HepG2 (cell line): ENCODE results near the gene FAM177B. TPM values are rescaled to one million over a fixed set of nuclear protein-coding genes. Genes with fewer than 3 reads are reported as not detected.

Source experiments
- ATAC-seq: fragments of 200-7000 bp; cut with Tn5 transposase; 3 replicates; pipeline ENCODE4 v1.9.1; 2020; ENCODE audit warnings: mild to moderate bottlenecking, moderate library complexity
- BruUV-seq: library from RNA; stranded (reverse); fragments of 400-500 nt; replicated peaks from 2 replicates; lab custom pipeline; 2021; lab: Mats Ljungman, UMichigan
- CTCF ChIA-PET: fragments of 300-600 bp; formaldehyde crosslinking; extraction: SDS; loops from one replicate; lab custom pipeline; 2021; ENCODE audit warnings: low total read pairs, inconsistent platforms, low intra/inter-chr PET ratio; lab: Yijun Ruan, JAX
- POLR2A ChIA-PET: fragments of 350-600 bp; sonication (Branson Sonifier 250); formaldehyde crosslinking; loops from one replicate; lab custom pipeline; 2020; ENCODE audit warnings: antibody characterized with exemption, inconsistent platforms; lab: Yijun Ruan, JAX
- DNase-seq: peaks from one replicate; pipeline ENCODE4 v3.0.0-alpha.2; 2015; ENCODE audit warnings: low spot score
- FAIRE-seq: peaks from 3 replicates; lab custom pipeline; 2011; peaks lifted over from hg19 to GRCh38; lab: Jason Lieb, UNC
- H2AFZ ChIP-seq: one replicate; pipeline ENCODE4 v1.6.1; 2011; ENCODE audit warnings: low read length, inconsistent platforms
- H3K27ac ChIP-seq: fragments of 300-600 bp; 3 replicates; pipeline ENCODE4 v1.8.0; 2011; ENCODE audit warnings: mixed run types, mild to moderate bottlenecking, mixed read lengths, low read length, inconsistent platforms; ENCODE audit not compliant: insufficient read depth; ENCODE audit errors: extremely low read length
- H3K27me3 ChIP-seq, 2 experiments: fragments of 200-600 bp in 1 of 2; 2 replicates in 1 of 2; 3 replicates in 1 of 2; pipeline versions ENCODE4 v1.6.0 to v1.8.0; 2011; ENCODE audit warnings: low read length in 2 of 2, mild to moderate bottlenecking in 2 of 2, moderate library complexity in 2 of 2, inconsistent platforms in 1 of 2; ENCODE audit not compliant: insufficient read depth in 2 of 2, control insufficient read depth in 1 of 2
- H3K36me3 ChIP-seq, 2 experiments: fragments of 200-600 bp in 1 of 2; replicated peaks in 1 of 2; 2 replicates in 1 of 2; 3 replicates in 1 of 2; pipeline versions ENCODE4 v1.5.1 to v1.8.0; 2011; ENCODE audit warnings: low read length in 2 of 2, inconsistent platforms in 1 of 2; ENCODE audit not compliant: insufficient read depth in 2 of 2, control insufficient read depth in 1 of 2
- H3K4me1 ChIP-seq: 2 replicates; pipeline ENCODE4 v1.5.1; 2012; ENCODE audit warnings: low read length, inconsistent platforms; ENCODE audit not compliant: insufficient read depth
- H3K4me2 ChIP-seq: 2 replicates; pipeline ENCODE4 v1.6.0; 2011; ENCODE audit warnings: low read depth, low read length, inconsistent platforms
- H3K4me3 ChIP-seq, 3 experiments: fragments of 200-600 bp in 1 of 3; sonication (generic), shearing (Covaris generic) in 1 of 3; replicated peaks in 1 of 3; 2 replicates each; pipeline ENCODE4 v1.5.1; 2011 to 2016; ENCODE audit warnings: low read length in 3 of 3, inconsistent platforms in 2 of 3, low read depth in 2 of 3, mild to moderate bottlenecking in 2 of 3, control low read depth in 1 of 3, mixed read lengths in 1 of 3; ENCODE audit not compliant: insufficient read depth in 1 of 3
- H3K79me2 ChIP-seq: one replicate; pipeline ENCODE4 v1.6.1; 2011; ENCODE audit warnings: low read length, inconsistent platforms; ENCODE audit not compliant: insufficient read depth
- H3K9ac ChIP-seq: 2 replicates; pipeline ENCODE4 v1.6.0; 2011; ENCODE audit warnings: mild to moderate bottlenecking, low read depth, low read length, inconsistent platforms; ENCODE audit not compliant: insufficient read depth
- H3K9me3 ChIP-seq: 2 replicates; pipeline ENCODE4 v1.5.1; 2012; ENCODE audit warnings: mild to moderate bottlenecking, low read length
- H4K20me1 ChIP-seq: 2 replicates; pipeline ENCODE4 v1.6.0; 2011; ENCODE audit warnings: inconsistent platforms, mild to moderate bottlenecking, low read length, moderate library complexity; ENCODE audit not compliant: insufficient read depth
- CC2D1A ChIP-seq: sonication (generic); formaldehyde crosslinking; IDR thresholded peaks from 2 replicates; pipeline ENCODE4 v1.8.1; 2023; ENCODE audit warnings: mild to moderate bottlenecking, missing genetic modification reagents
- HIC2 ChIP-seq: sonication (generic); formaldehyde crosslinking; IDR thresholded peaks from 2 replicates; pipeline ENCODE4 v1.9.0; 2022; ENCODE audit warnings: low read depth, missing genetic modification reagents
- KLF6 ChIP-seq: IDR thresholded peaks from 2 replicates; pipeline ENCODE4 v1.8.0; 2016; ENCODE audit warnings: missing biosample characterization, missing genetic modification reagents
- NFE2 ChIP-seq: sonication (generic); formaldehyde crosslinking; IDR thresholded peaks from 2 replicates; pipeline ENCODE4 v1.4.0; 2020; ENCODE audit warnings: missing genetic modification reagents
- TRAFD1 ChIP-seq: sonication (generic); formaldehyde crosslinking; IDR thresholded peaks from 2 replicates; pipeline ENCODE4 v1.5.1; 2020; ENCODE audit warnings: missing genetic modification reagents, mild to moderate bottlenecking, borderline replicate concordance
- ZBTB26 ChIP-seq: IDR thresholded peaks from 2 replicates; pipeline ENCODE4 v1.6.1; 2016; ENCODE audit warnings: missing compliant biosample characterization, missing genetic modification reagents, borderline replicate concordance
- ZNF326 ChIP-seq: sonication (generic); formaldehyde crosslinking; IDR thresholded peaks from 2 replicates; pipeline ENCODE4 v1.4.0; 2020; ENCODE audit warnings: missing genetic modification reagents, borderline replicate concordance
- ZNF407 ChIP-seq: sonication (generic); formaldehyde crosslinking; IDR thresholded peaks from one replicate; pipeline ENCODE4 v1.5.1; 2020; ENCODE audit warnings: mild to moderate bottlenecking, missing genetic modification reagents; ENCODE audit errors: not compliant biosample characterization
- ZNF577 ChIP-seq: sonication (generic); formaldehyde crosslinking; IDR thresholded peaks from 2 replicates; pipeline ENCODE4 v1.4.0; 2020; ENCODE audit warnings: mild to moderate bottlenecking, low read depth, missing genetic modification reagents, borderline replicate concordance
- WGBS: methylation state at CpG from one replicate; pipeline ENCODE4 v1.1.6; 2017; ENCODE audit warnings: low lambda C conversion rate; 5-methylcytosine and 5-hydroxymethylcytosine counted together
- in situ Hi-C: cut with HindIII; loops from 2 replicates; pipeline ENCODE4 v1.10.0; 2017; ENCODE audit warnings: low pct_unique_long_range_greater_than_20kb; ENCODE audit not compliant: extremely low pct_ligation_motif_present
- intact Hi-C: fragments of 100-400 bp; cut with micrococcal nuclease; formaldehyde crosslinking; loops from one replicate; pipeline ENCODE4 v1.10.0; 2022; ENCODE audit not compliant: unreplicated experiment
- polyA plus RNA-seq, 8 experiments: library from polyadenylated mRNA; depleted of rRNA in 3 of 8; stranded (reverse) in 7 of 8; unstranded in 1 of 8; fragments of >200 nt; fragmentation: Illumina TruSeq in 4 of 8; extraction: Trizol in 4 of 8; gene quantifications; 2 replicates each; pipeline versions ENCODE4 v1.2.1 to v1.2.3, GENCODE V29; 2011 to 2016; ENCODE audit warnings: low read depth in 4 of 8, missing spikeins in 1 of 8, mixed read lengths in 1 of 8; ENCODE audit not compliant: insufficient read depth in 1 of 8
- total RNA-seq, 5 experiments: library from RNA; depleted of rRNA; stranded (reverse); fragments of >200 nt; fragmentation: Illumina TruSeq; extraction: Trizol; gene quantifications; 2 replicates each; pipeline ENCODE4 v1.2.3, GENCODE V29; 2016; ENCODE audit warnings: low read depth in 1 of 5

The FAM177B gene
- total and polyA plus RNA-seq, 2 of the 13 experiments (the other 11 are each of a cell fraction or from before 2014, with no cell fraction given), result 0.05 TPM; not detected in 1

GRCh38 chr1:222761083-222761482, 24.1 kb downstream of the FAM177B start:
- no peak for ATAC-seq
- TF ChIP-seq KLF6 (no peak), NFE2 (CRISPR knock-in tag) (no peak), CC2D1A (CRISPR knock-in tag) (no peak), ZNF577 (CRISPR knock-in tag) (no peak), ZNF326 (CRISPR knock-in tag) (no peak), ZBTB26 (CRISPR knock-in tag) (no peak), TRAFD1 (CRISPR knock-in tag) (no peak), ZNF407 (CRISPR knock-in tag) (no peak), HIC2 (CRISPR knock-in tag) (no peak)

More at GRCh38 chr1:222761083-222761482, 24.1 kb downstream of the FAM177B start:
- BruUV-seq, result no TSS peak
- 0% methylated on average over 1 of the region's 1 CpG for WGBS
- no peaks in the 10 kb centered on the region for H3K27me3 ChIP-seq
- H3K4me2 ChIP-seq, result no peak overlapping the region
- H2AFZ ChIP-seq, result no peak overlapping the region
- no peak overlapping the region for H3K9ac ChIP-seq
- H3K4me3 ChIP-seq, result no peak overlapping the region
- in situ Hi-C loops, result no loop called here
- H3K9me3 ChIP-seq, result no peaks in the 10 kb centered on the region
- H3K27ac ChIP-seq, result no peak overlapping the region
- DNase-seq, result no peak
- H3K79me2 ChIP-seq, result no peaks in the 10 kb centered on the region
- no peak for FAIRE-seq
- intact Hi-C loops, result no loop called here
- H4K20me1 ChIP-seq, result no peaks in the 10 kb centered on the region
- CTCF ChIA-PET, result no interaction called here
- no peaks in the 10 kb centered on the region for H3K4me1 ChIP-seq
- no peaks in the 10 kb centered on the region for H3K36me3 ChIP-seq
- POLR2A ChIA-PET, result no interaction called here
